Measurements from ENCODE around the gene VASH2.

Gene VASH2

GRCh38 chr1:212930986-212931678 is 19.2 kb upstream of the VASH2 start:
- no peak for DNase-seq (ENCODE audit: low read depth)
- Histone ChIP-seq H3K9me3 (ENCODE audit: control insufficient read depth, low read length) (no peaks in the 10 kb centered on the region), H3K27me3 (replicated peaks; ENCODE audit: control insufficient read depth, insufficient read depth, low read length) (peaks cover 3% of the 10 kb centered on the region), H3K9ac (ENCODE audit: low read length) (no peak overlapping the region), H3K4me3 (ENCODE audit: low read length) (no peak overlapping the region), H3K4me1 (ENCODE audit: control insufficient read depth, insufficient read depth, low read length) (no peaks in the 10 kb centered on the region), H3K36me3 (ENCODE audit: control insufficient read depth, insufficient read depth, low read length, severe bottlenecking) (no peaks in the 10 kb centered on the region)

GRCh38 chr1:212933815-212934471 is 16.4 kb upstream of the VASH2 start:
- Histone ChIP-seq H3K4me1 (ENCODE audit: control insufficient read depth, insufficient read depth, low read length) (no peaks in the 10 kb centered on the region), H3K27me3 (replicated peaks; ENCODE audit: control insufficient read depth, insufficient read depth, low read length) (peaks cover 5% of the 10 kb centered on the region)
- no peak for DNase-seq (ENCODE audit: low read depth)

GRCh38 chr1:212935387-212935981 is 14.9 kb upstream of the VASH2 start:
- no peak for DNase-seq (ENCODE audit: low read depth)
- H3K9ac ChIP-seq (ENCODE audit: low read length) = no peak overlapping the region
- H3K27me3 ChIP-seq (replicated peaks; ENCODE audit: control insufficient read depth, insufficient read depth, low read length) = peaks cover 5% of the 10 kb centered on the region
- peaks cover 15% of the 10 kb centered on the region for H3K9me3 ChIP-seq (ENCODE audit: control insufficient read depth, low read length)
- H3K4me1 ChIP-seq (ENCODE audit: control insufficient read depth, insufficient read depth, low read length) = no peaks in the 10 kb centered on the region
- no peak overlapping the region for H3K4me3 ChIP-seq (ENCODE audit: low read length)
- no peaks in the 10 kb centered on the region for H3K36me3 ChIP-seq (ENCODE audit: control insufficient read depth, insufficient read depth, low read length, severe bottlenecking)

More at GRCh38 chr1:212933815-212934471, 16.4 kb upstream of the VASH2 start:
- H3K9me3 ChIP-seq (ENCODE audit: control insufficient read depth, low read length) = no peaks in the 10 kb centered on the region
- no peak overlapping the region for H3K9ac ChIP-seq (ENCODE audit: low read length)
- H3K4me3 ChIP-seq (ENCODE audit: low read length) = no peak overlapping the region
- H3K36me3 ChIP-seq (ENCODE audit: control insufficient read depth, insufficient read depth, low read length, severe bottlenecking) = no peaks in the 10 kb centered on the region

GRCh38 chr1:212937034-212937433 is 13.3 kb upstream of the VASH2 start:
- no peak for DNase-seq (ENCODE audit: low read depth)
- Histone ChIP-seq H3K9me3 (ENCODE audit: control insufficient read depth, low read length) (peaks cover 26% of the 10 kb centered on the region), H3K27me3 (replicated peaks; ENCODE audit: control insufficient read depth, insufficient read depth, low read length) (peaks cover 5% of the 10 kb centered on the region), H3K9ac (ENCODE audit: low read length) (no peak overlapping the region), H3K36me3 (ENCODE audit: control insufficient read depth, insufficient read depth, low read length, severe bottlenecking) (no peaks in the 10 kb centered on the region), H3K4me3 (ENCODE audit: low read length) (no peak overlapping the region), H3K4me1 (ENCODE audit: control insufficient read depth, insufficient read depth, low read length) (no peaks in the 10 kb centered on the region)

GRCh38 chr1:212938846-212939245 is 11.5 kb upstream of the VASH2 start:
- no peak overlapping the region for H3K9ac ChIP-seq (ENCODE audit: low read length)
- DNase-seq (ENCODE audit: low read depth) = no peak
- H3K9me3 ChIP-seq (ENCODE audit: control insufficient read depth, low read length) = peaks cover 26% of the 10 kb centered on the region
- H3K4me3 ChIP-seq (ENCODE audit: low read length) = no peak overlapping the region
- no peaks in the 10 kb centered on the region for H3K4me1 ChIP-seq (ENCODE audit: control insufficient read depth, insufficient read depth, low read length)
- no peaks in the 10 kb centered on the region for H3K36me3 ChIP-seq (ENCODE audit: control insufficient read depth, insufficient read depth, low read length, severe bottlenecking)
- peaks cover 5% of the 10 kb centered on the region for H3K27me3 ChIP-seq (replicated peaks; ENCODE audit: control insufficient read depth, insufficient read depth, low read length)

GRCh38 chr1:212941452-212941851 is 8.9 kb upstream of the VASH2 start:
- DNase-seq (ENCODE audit: low read depth) = no peak
- Histone ChIP-seq H3K4me1 (ENCODE audit: control insufficient read depth, insufficient read depth, low read length) (no peaks in the 10 kb centered on the region), H3K9ac (ENCODE audit: low read length) (no peak overlapping the region), H3K4me3 (ENCODE audit: low read length) (no peak overlapping the region), H3K36me3 (ENCODE audit: control insufficient read depth, insufficient read depth, low read length, severe bottlenecking) (no peaks in the 10 kb centered on the region), H3K27me3 (replicated peaks; ENCODE audit: control insufficient read depth, insufficient read depth, low read length) (peaks cover 6% of the 10 kb centered on the region), H3K9me3 (ENCODE audit: control insufficient read depth, low read length) (peaks cover 26% of the 10 kb centered on the region)

GRCh38 chr1:212942679-212943392 is 7.5 kb upstream of the VASH2 start:
- no peaks in the 10 kb centered on the region for H3K36me3 ChIP-seq (ENCODE audit: control insufficient read depth, insufficient read depth, low read length, severe bottlenecking)
- peaks cover 26% of the 10 kb centered on the region for H3K9me3 ChIP-seq (ENCODE audit: control insufficient read depth, low read length)
- no peaks in the 10 kb centered on the region for H3K4me1 ChIP-seq (ENCODE audit: control insufficient read depth, insufficient read depth, low read length)
- DNase-seq (ENCODE audit: low read depth) = no peak
- H3K9ac ChIP-seq (ENCODE audit: low read length) = no peak overlapping the region
- H3K4me3 ChIP-seq (ENCODE audit: low read length) = no peak overlapping the region
- peaks cover 12% of the 10 kb centered on the region for H3K27me3 ChIP-seq (replicated peaks; ENCODE audit: control insufficient read depth, insufficient read depth, low read length)

- Histone ChIP-seq H3K4me3 (ENCODE audit: low read length) (no peak overlapping the region), H3K9me3 (ENCODE audit: control insufficient read depth, low read length) (peaks cover 28% of the 10 kb centered on the region), H3K9ac (ENCODE audit: low read length) (no peak overlapping the region), H3K27me3 (replicated peaks; ENCODE audit: control insufficient read depth, insufficient read depth, low read length) (peaks cover 12% of the 10 kb centered on the region), H3K4me1 (ENCODE audit: control insufficient read depth, insufficient read depth, low read length) (no peaks in the 10 kb centered on the region), H3K36me3 (ENCODE audit: control insufficient read depth, insufficient read depth, low read length, severe bottlenecking) (no peaks in the 10 kb centered on the region)
- DNase-seq (ENCODE audit: low read depth) = no peak
These were observed 7.0 kb upstream of the VASH2 start for GRCh38 chr1:212943393-212943710.

- Histone ChIP-seq H3K9me3 (ENCODE audit: control insufficient read depth, low read length) (peaks cover 26% of the 10 kb centered on the region), H3K4me3 (ENCODE audit: low read length) (no peak overlapping the region), H3K27me3 (replicated peaks; ENCODE audit: control insufficient read depth, insufficient read depth, low read length) (peaks cover 16% of the 10 kb centered on the region), H3K4me1 (ENCODE audit: control insufficient read depth, insufficient read depth, low read length) (no peaks in the 10 kb centered on the region), H3K36me3 (ENCODE audit: control insufficient read depth, insufficient read depth, low read length, severe bottlenecking) (no peaks in the 10 kb centered on the region), H3K9ac (ENCODE audit: low read length) (no peak overlapping the region)
- DNase-seq (ENCODE audit: low read depth) = no peak
These were observed 6.0 kb upstream of the VASH2 start for GRCh38 chr1:212944229-212944901.

- Histone ChIP-seq H3K4me3 (ENCODE audit: low read length) (no peak overlapping the region), H3K4me1 (ENCODE audit: control insufficient read depth, insufficient read depth, low read length) (no peaks in the 10 kb centered on the region), H3K36me3 (ENCODE audit: control insufficient read depth, insufficient read depth, low read length, severe bottlenecking) (no peaks in the 10 kb centered on the region), H3K27me3 (replicated peaks; ENCODE audit: control insufficient read depth, insufficient read depth, low read length) (peaks cover 23% of the 10 kb centered on the region), H3K9me3 (ENCODE audit: control insufficient read depth, low read length) (peaks cover 19% of the 10 kb centered on the region), H3K9ac (ENCODE audit: low read length) (no peak overlapping the region)
- DNase-seq (ENCODE audit: low read depth) = no peak
These were observed 5.3 kb upstream of the VASH2 start for GRCh38 chr1:212945056-212945455.
